ENCODE data around the gene KLK3.

Gene KLK3

DNA sequence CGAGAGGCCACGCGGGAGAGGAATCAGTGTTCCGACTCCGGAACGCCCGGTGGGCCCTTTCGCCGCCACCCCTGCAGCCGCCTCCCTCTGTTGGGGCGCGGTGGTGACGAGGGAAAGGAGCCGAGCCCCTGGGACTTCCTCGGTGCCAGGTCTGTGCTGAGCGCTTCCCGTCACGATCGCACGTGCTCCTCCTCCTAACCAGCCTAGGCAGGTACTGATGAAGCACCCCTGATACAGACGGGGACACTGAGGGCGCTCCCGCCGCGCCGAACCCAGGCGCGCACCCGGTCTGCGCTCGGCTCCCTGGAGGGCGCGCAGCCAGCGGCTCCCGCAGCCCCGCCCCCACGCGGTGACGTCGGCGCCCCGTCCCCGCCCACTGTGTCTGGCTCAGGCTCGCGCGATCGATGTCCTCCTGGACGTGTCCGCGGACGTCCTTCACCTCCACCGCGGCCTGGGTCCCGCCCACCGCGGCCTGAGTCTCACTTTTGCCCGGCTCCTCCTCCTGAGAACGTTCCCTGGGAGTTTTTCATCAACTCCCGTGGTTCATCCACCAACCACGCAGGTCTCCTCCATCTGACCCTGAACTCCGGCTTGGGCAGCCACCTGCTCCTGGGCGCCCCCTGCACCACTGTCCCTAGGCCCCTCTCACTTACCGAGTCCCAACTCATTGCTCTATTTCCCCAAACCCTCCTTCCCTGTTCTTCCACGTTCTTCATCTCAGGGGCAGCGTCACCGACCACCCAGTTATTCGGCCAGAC lies 18.8 kb upstream of the KLK3 start:
- TF ChIP-seq, protein P1, sequence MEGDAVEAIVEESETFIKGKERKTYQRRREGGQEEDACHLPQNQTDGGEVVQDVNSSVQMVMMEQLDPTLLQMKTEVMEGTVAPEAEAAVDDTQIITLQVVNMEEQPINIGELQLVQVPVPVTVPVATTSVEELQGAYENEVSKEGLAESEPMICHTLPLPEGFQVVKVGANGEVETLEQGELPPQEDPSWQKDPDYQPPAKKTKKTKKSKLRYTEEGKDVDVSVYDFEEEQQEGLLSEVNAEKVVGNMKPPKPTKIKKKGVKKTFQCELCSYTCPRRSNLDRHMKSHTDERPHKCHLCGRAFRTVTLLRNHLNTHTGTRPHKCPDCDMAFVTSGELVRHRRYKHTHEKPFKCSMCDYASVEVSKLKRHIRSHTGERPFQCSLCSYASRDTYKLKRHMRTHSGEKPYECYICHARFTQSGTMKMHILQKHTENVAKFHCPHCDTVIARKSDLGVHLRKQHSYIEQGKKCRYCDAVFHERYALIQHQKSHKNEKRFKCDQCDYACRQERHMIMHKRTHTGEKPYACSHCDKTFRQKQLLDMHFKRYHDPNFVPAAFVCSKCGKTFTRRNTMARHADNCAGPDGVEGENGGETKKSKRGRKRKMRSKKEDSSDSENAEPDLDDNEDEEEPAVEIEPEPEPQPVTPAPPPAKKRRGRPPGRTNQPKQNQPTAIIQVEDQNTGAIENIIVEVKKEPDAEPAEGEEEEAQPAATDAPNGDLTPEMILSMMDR (IDR thresholded peaks at IDR 0.05; ENCODE audit: low read depth, low read length, missing control alignments), result no peak
- no peak for DNase-seq (ENCODE audit: extremely low read depth, low read depth)
- peak overlapping the region; percentile 46 for H3K4me3 ChIP-seq (replicated peaks; ENCODE audit: low read depth, low read length)

GRCh38 chr19:50836543-50837195 lies 18.0 kb upstream of the KLK3 start:
- no peak overlapping the region for H3K4me3 ChIP-seq (replicated peaks; ENCODE audit: low read depth, low read length)
- TF ChIP-seq, protein P1 (IDR thresholded peaks at IDR 0.05; ENCODE audit: low read depth, low read length, missing control alignments), result no peak
- no peak for DNase-seq (ENCODE audit: extremely low read depth, low read depth)

- TF ChIP-seq, protein P1 (IDR thresholded peaks at IDR 0.05; ENCODE audit: low read depth, low read length, missing control alignments), result no peak
- no peak overlapping the region for H3K4me3 ChIP-seq (replicated peaks; ENCODE audit: low read depth, low read length)
- no peak for DNase-seq (ENCODE audit: extremely low read depth, low read depth)
Measured at GRCh38 chr19:50837300-50837699, 17.4 kb upstream of the KLK3 start.

GRCh38 chr19:50838239-50838638 lies 16.5 kb upstream of the KLK3 start:
- H3K4me3 ChIP-seq (replicated peaks; ENCODE audit: low read depth, low read length), result no peak overlapping the region
- DNase-seq (ENCODE audit: extremely low read depth, low read depth), result no peak
- TF ChIP-seq, protein P1 (IDR thresholded peaks at IDR 0.05; ENCODE audit: low read depth, low read length, missing control alignments), result peak; percentile 27

- DNase-seq (ENCODE audit: extremely low read depth, low read depth), result no peak
- no peak overlapping the region for H3K4me3 ChIP-seq (replicated peaks; ENCODE audit: low read depth, low read length)
- TF ChIP-seq, protein P1 (IDR thresholded peaks at IDR 0.05; ENCODE audit: low read depth, low read length, missing control alignments), result no peak
Measured at GRCh38 chr19:50839712-50840655, 14.7 kb upstream of the KLK3 start.

DNA sequence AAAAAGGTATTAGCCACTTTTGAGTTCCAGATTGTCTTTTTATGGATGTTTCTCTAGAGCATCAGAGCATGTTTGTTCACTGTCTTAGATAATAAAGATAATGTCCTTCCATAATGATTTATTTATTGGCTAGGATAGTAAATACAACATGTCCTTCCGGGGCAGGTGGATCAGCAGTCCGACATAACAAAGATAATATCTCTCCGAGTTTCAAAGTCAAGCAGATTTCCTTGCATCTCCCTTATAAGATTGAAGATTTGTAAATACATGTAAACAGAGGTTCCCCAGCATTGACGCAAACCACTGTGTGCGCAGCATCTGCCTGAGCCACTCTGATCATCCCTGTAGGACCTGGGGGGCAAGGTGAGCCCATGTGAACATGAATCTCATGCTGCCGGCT lies 12.6 kb upstream of the KLK3 start:
- no peak for DNase-seq (ENCODE audit: extremely low read depth, low read depth)
- no peak overlapping the region for H3K4me3 ChIP-seq (replicated peaks; ENCODE audit: low read depth, low read length)
- TF ChIP-seq, protein P1 (IDR thresholded peaks at IDR 0.05; ENCODE audit: low read depth, low read length, missing control alignments), result no peak
